Right renal cortex interstitium (tissue), 3 donors: ENCODE measurements around the gene ABCA1. TPM values are rescaled to one million over a fixed set of nuclear protein-coding genes. Genes with fewer than 3 reads are reported as not detected.
A peak's percentile ranks its signal among the peaks of the same experiment; 100 is the strongest.

Experiments used
- DNase-seq, 3 donors: peaks; one replicate each; pipeline ENCODE4 v3.0.0-alpha.2; 2013; ENCODE audit warnings: low read depth in 3 of 3, low spot score in 2 of 3
- polyA plus RNA-seq, 3 donors: library from polyadenylated mRNA; unstranded; fragments of 120-200 nt; gene quantifications; one replicate each; pipeline ENCODE4 v1.2.1, GENCODE V29; 2013; ENCODE audit not compliant: insufficient read length in 3 of 3

The ABCA1 gene
- polyA plus RNA-seq, 3 donors, result 8.5 to 10.8 (median 9.9) TPM

DNA sequence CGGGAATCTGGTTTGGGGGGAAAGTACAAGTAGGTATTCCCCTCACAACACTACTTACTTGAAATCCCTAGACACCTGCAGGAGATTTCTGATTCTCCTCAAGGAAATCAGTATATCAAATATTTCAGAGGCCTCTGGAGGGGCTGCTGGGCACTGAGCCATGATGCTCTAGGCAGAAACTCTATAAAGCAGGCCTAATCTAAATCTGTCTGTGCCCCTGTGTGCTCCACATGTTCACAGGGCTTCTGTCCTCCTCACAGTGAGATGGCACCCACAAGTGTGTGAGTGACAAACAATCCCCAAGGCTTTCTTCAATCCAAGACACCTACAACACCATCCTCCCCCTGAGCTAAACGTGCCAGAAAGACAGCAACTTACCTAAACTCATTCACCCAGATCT, 125.0 kb downstream of the ABCA1 start:
- DNase-seq, result no peak

DNA sequence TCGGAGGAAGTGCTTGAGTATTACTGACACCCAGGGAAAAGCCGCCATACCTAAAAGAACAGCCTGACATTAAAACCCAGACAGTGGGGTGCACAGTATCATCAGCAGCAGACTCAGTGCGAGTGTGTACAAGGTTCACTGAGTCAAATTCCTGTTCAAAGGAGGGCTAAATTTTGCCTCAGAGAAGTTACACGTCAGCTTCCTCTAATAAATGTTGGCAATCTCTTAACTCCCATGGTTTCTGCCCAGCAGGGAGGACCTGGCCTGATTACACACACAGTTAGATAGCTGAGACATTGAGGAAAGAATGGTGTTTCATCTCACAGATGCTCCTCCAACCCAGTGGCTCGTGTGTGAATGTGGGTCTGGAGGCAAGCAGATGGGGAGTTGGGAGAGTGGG, 125.8 kb downstream of the ABCA1 start:
- no peak for DNase-seq

DNA sequence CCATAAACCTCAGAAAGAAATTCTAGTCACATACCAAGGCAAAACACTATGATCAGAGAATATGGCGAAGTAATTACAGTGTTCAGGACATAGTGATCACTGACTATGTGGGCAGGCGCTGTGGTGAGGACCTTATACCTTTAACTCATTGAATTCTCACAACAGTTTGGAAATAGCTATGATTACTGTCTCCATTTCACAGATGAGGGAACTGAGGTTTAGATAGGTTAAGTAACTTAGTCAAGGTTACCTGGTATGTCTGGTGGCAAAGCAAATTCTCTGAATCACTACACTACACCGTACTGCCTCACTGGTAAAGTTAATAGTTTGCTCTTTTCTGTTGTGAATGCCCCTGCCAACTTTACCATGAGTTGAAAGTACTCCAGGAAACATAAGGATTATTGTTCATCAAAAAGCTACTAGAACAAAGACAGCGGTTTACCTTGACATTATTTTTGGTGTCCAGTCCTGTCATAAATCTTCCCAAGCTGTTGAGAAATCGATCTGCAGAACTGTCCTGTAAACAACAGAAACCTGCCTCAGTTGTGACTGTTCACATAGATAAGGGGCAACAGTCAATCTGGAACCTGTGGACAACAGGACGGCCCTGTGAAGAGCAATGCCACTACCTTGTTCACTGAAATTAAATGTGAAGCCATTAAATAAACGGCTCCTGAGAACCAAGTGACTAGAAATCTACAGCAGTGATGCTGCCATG, 127.7 kb downstream of the ABCA1 start:
- DNase-seq, result no peak

GRCh38 chr9:104798209-104798995, 129.6 kb downstream of the ABCA1 start:
- no peak for DNase-seq

DNA sequence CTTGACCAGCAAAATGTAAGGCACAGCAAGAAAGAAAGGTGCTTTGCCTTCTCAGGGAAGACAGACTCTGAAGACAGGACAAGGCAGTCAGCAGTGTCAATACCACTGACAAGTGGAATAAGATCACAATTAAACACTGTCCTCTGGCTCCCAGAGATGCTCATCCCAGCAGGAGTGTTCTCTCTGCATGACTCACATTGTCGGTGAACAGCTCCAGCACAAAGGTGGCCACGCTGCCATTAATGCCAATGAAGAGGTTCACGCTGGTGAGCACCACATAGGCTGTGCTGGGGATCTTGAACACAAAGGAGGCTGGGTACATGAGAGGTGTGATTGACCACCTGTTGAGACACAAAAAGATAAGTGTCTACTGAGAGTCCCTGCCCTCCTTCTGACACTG, 132.1 kb downstream of the ABCA1 start:
- DNase-seq, result no peak

- no peak for DNase-seq
These were observed 132.9 kb downstream of the ABCA1 start for GRCh38 chr9:104795082-104795481.

- DNase-seq, result no peak
These were observed 133.9 kb downstream of the ABCA1 start for GRCh38 chr9:104794070-104794469.

DNA sequence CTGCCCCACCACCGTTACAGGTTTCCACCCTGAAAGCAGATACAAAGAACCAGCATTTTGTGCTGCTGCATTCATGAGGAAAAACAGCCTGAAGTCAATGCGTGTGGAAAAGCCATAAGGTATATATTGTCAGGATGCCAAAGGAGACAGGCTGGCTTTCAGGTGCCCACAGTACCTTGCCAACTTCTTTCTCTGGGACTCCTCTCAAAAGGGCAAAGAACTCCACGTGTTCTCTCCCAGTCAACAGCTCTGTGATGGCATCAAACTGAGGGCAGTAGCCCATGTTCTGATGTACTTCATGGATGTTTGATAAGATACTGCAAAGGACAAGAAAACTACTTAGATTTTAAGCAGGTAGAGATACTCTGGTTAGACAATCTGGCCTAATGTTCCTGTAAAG, 139.7 kb downstream of the ABCA1 start:
- DNase-seq, result no peak

GRCh38 chr9:104787306-104788015, 140.5 kb downstream of the ABCA1 start:
- no peak for DNase-seq

DNA sequence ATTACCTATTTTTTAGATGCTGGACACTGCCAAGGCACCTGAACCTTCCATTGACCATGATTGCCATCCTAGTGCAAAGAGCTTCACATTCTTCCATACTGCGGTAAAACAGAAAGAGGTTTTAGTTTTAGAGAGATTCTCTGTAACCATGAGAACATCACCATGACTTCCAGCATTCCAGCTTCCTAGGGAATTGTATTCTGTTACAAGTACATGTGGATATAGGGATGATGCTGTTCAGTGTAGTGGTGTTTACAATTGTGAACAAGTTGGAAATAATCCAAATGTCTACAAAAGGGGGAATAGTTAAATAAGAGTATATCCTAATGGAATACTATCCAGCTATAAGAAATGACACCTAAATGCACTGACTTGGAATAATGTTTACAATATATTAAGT, 141.7 kb downstream of the ABCA1 start:
- no peak for DNase-seq

- no peak for DNase-seq
These were observed 143.9 kb downstream of the ABCA1 start for GRCh38 chr9:104784098-104784497.

DNA sequence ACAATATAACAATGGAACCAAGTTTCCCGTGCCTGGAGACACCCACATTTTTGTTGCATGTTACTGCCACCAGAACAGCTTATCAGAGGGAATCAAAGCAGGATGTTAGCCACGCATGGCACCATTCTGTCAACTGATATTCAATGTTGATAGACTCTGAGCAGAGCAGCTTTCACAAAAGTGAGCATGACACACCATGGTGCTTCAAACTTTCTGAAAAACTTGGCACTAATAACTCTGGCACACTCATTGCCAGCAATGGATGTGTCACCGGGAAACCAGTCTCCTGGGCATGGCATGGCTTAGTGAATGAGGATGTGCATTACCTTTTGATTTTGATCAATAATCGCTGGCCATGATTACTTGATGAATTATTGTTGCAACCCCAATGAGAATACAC, 144.4 kb downstream of the ABCA1 start:
- no peak for DNase-seq

GRCh38 chr9:104780796-104781395, 147.1 kb downstream of the ABCA1 start:
- peak in 1 of 3 donors; percentile 29 for DNase-seq

GRCh38 chr9:104779946-104780535, 147.9 kb downstream of the ABCA1 start:
- no peak for DNase-seq

DNA sequence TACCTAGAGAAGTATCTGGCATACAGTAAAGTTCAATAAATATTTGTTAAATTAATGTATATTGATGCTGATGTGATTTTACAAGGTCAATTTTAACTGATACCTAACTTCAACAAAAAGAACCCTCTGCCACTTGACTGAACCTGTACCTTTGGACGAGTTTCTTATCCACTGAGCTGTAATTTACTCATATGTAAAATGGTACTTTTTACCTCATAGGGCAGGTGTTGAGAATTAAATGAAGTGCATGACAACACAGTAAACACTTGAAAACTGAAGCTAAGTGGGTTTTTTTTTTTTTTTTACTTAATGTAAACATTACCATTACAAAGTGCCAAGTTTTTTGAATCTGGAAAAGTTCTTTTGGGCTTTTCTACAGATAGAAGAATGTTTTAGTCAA, 148.6 kb downstream of the ABCA1 start:
- no peak for DNase-seq

GRCh38 chr9:104778802-104779201, 149.2 kb downstream of the ABCA1 start:
- no peak for DNase-seq

- no peak for DNase-seq
These were observed 151.2 kb downstream of the ABCA1 start for GRCh38 chr9:104776797-104777196.

- DNase-seq, result no peak
These were observed 152.0 kb downstream of the ABCA1 start for GRCh38 chr9:104775976-104776375.

- DNase-seq, result no peak
These were observed 152.4 kb downstream of the ABCA1 start for GRCh38 chr9:104775574-104775936.

GRCh38 chr9:104774831-104775573, 153.0 kb downstream of the ABCA1 start:
- no peak for DNase-seq
